Raji (cell line): ENCODE measurements around the gene ZFP36L1.

Experiments
- POLR2A ChIP-seq: IDR thresholded peaks from 2 replicates; pipeline ENCODE4 v1.6.1; 2011; ENCODE audit warnings: low read depth, low read length, control low read depth; ENCODE audit not compliant: insufficient read depth

ZFP36L1 gene

DNA sequence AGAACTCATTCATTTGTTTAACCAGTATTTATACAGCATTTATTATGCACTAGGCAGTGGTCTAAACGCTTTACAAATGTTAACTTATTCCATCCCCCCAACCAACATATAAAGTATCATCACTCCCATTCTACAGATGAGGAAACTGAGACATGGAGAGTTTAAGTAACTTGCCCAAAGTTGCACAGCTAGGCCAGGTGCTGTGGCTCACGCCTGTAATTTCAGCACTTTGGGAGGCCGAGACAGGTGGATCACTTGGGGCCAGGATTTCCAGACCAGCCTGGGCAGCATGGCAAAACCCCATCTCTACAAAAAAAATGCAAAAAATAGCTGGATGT is 37.9 kb downstream of the ZFP36L1 start:
- TF ChIP-seq POLR2A, result no peak

DNA sequence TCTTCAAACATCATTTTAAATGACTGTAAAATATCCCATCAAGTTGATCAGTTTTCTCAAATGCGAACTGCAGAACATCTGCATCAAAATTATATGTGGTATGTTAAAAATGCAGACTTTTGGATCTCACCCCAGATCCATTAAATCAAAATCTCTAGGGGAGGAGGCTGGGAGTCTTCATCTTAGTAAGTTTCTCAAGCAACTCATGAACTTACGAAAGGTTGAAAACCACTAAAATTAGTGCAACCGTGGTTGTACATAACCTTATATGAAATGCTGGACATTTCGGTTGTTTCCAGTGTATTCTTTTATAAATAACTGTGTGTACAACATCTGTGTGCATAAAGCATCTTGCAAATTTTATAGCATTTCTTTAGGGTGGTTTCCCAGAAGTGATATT is 39.2 kb downstream of the ZFP36L1 start:
- no peak for TF ChIP-seq POLR2A

DNA sequence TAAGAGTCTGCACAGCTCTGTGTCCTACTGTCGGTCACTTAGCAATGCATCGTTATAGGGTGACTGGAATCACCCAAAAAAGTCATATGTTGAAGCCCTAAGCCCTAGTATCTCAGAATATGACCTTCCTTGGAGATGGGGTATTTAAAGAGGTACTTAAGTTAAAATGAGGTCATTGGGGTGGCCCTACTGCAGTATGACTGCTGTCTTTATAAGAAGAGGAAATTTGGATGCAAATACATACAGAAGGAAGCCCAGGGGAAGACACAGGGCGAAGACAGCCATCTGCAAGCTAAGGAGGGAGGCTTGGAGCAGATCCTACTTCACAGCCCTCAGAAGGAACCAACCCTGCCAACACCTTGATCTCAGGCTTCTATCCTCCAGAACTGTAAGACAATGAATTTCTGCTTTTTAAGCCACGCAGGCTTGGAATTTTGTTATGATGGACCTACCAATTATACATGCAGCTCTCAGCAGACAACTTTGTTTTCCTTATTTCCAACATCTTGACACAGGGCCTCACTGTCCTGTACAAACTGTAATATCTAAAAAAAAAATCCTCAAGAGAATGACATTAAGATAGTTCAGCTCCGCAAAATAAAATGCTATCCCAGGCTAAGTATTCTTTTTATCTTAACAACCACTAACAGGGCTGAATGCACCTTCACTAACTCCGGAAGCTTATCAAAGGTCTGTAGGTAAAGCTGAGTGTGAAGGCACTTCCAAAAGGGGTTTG is 40.4 kb downstream of the ZFP36L1 start:
- no peak for TF ChIP-seq POLR2A

GRCh38 chr14:68749487-68750475 is 43.1 kb downstream of the ZFP36L1 start:
- TF ChIP-seq POLR2A, result no peak

DNA sequence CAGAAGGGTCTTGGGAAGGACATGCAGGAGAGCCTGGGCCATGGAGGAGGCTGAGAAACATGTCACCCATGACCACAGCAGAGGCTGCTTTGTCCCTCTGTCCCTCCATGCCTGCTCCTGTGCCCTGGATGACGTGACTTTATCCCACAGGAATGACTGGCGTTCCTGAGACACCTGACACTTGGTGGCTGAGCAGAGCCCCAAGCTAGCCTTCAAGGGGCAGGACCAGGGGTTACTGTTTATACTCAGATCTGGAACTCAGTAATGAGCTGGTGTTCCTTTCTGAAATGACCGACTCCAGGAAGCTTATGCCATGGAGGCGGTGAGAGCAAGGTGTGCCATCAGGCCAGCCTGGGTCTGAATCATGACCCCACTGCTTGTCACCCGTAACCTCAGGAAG is 44.2 kb downstream of the ZFP36L1 start:
- TF ChIP-seq POLR2A, result no peak

DNA sequence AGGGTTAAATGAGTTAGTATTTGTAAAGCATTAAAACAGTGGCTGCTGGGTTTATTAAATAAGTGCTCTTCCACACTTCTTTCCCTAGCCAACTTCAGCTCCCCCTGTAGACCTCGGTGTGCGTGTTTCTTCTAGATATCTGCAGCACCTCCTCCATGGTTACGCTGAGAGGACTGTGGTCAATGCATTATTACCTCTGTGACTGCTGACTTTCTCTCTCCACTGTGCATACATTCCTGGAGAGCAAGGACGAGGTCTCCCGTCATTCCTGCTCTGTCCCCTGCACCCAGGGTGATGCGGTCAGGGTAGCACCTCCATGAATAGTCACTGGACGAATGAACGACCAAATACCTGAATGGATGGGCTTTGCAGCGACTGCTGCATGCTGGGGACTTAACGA is 44.6 kb downstream of the ZFP36L1 start:
- TF ChIP-seq POLR2A, result no peak

- TF ChIP-seq POLR2A, result no peak
Observed at GRCh38 chr14:68747393-68747792, 45.5 kb downstream of the ZFP36L1 start.

- no peak for TF ChIP-seq POLR2A
Observed at GRCh38 chr14:68744613-68745012, 48.3 kb downstream of the ZFP36L1 start.

- TF ChIP-seq POLR2A, result no peak
Observed at GRCh38 chr14:68741839-68742470, 50.9 kb downstream of the ZFP36L1 start.

GRCh38 chr14:68741477-68741791 is 51.4 kb downstream of the ZFP36L1 start:
- no peak for TF ChIP-seq POLR2A

DNA sequence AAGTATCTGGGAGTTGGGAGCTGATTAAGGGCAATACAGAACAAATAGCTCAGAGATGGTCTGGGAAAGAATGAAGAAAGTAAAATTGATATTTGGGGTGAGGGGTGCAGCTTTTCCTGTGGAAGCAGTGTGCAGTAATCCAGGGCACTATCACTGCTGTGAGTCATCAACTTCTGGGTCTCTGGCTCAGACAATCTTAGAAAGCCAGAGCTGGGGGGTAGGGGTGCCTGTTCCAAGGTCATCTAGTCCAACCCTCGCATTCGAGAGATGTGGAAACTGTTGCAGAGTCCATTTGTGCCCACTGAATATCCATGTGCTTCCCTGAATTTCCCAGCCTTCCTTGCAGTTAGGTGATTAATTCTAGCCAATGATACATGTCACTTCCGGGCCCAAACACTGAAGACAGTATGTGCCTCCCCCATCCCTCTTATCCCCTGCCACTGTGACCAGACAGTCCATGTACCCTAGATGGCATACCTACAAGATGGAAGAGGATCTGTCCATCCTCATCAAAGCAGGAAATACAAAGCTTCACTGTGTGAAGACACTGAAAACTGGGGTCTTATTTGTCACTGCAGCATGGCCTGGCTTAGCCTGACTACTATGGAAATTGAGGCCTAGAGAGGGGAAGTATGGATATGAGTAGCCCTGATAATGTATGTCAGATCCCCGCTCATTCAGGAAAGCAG is 51.9 kb downstream of the ZFP36L1 start:
- no peak for TF ChIP-seq POLR2A

- no peak for TF ChIP-seq POLR2A
Observed at GRCh38 chr14:68739701-68740100, 53.2 kb downstream of the ZFP36L1 start.

- no peak for TF ChIP-seq POLR2A
Observed at GRCh38 chr14:68738559-68738958, 54.3 kb downstream of the ZFP36L1 start.
